B cell (primary cell): ENCODE results near the gene XYLT2.

Source experiments
- CTCF ChIP-seq: fragments of 200-600 bp; IDR thresholded peaks from one replicate; pipeline ENCODE4 v1.8.0; 2022; ENCODE audit warnings: antibody characterized with exemption, mild to moderate bottlenecking
- EZH2 ChIP-seq: IDR thresholded peaks from 2 replicates; pipeline ENCODE4 v1.6.1; 2012; ENCODE audit warnings: borderline replicate concordance, low read depth, mild to moderate bottlenecking, moderate library complexity, low read length; ENCODE audit not compliant: insufficient read depth, poor library complexity, severe bottlenecking

GRCh38 chr17:50362661-50363060, 16.7 kb downstream of the XYLT2 start:
- TF ChIP-seq CTCF (no peak), EZH2 (no peak)
